HG03342 (cell line): ENCODE data around the gene GLB1L3.
"Not testable (repeated sequence)": the region's sequence is repeated elsewhere in the genome, so short reads cannot be mapped to it uniquely, and the experiment has no call there.

Source experiments
- ATAC-seq: cut with Tn5 transposase; IDR thresholded peaks from one replicate; pipeline ENCODE4 v1.9.1; 2021; ENCODE audit warnings: mild to moderate bottlenecking, moderate library complexity; ENCODE audit not compliant: unreplicated experiment

The GLB1L3 gene

GRCh38 chr11:134341805-134342571, 65.8 kb downstream of the GLB1L3 start:
- no peak for ATAC-seq

- ATAC-seq = no peak
These were observed 66.6 kb downstream of the GLB1L3 start for GRCh38 chr11:134342572-134343340.

- no peak for ATAC-seq
These were observed 67.5 kb downstream of the GLB1L3 start for GRCh38 chr11:134343646-134344045.

- not testable (repeated sequence) for ATAC-seq
These were observed 68.5 kb downstream of the GLB1L3 start for GRCh38 chr11:134344497-134345236.

- no peak for ATAC-seq
These were observed 69.0 kb downstream of the GLB1L3 start for GRCh38 chr11:134345237-134345550.

GRCh38 chr11:134346101-134346975, 70.2 kb downstream of the GLB1L3 start:
- ATAC-seq = no peak

GRCh38 chr11:134346976-134347350, 70.8 kb downstream of the GLB1L3 start:
- no peak for ATAC-seq

- ATAC-seq = no peak
These were observed 71.3 kb downstream of the GLB1L3 start for GRCh38 chr11:134347441-134347840.

GRCh38 chr11:134349109-134349801, 73.1 kb downstream of the GLB1L3 start:
- peak; percentile 48 for ATAC-seq

GRCh38 chr11:134349802-134350355, 73.7 kb downstream of the GLB1L3 start:
- ATAC-seq = no peak

GRCh38 chr11:134350381-134350780, 74.2 kb downstream of the GLB1L3 start:
- ATAC-seq = no peak

GRCh38 chr11:134352111-134352510, 75.9 kb downstream of the GLB1L3 start:
- no peak for ATAC-seq

- ATAC-seq = no peak
These were observed 79.0 kb downstream of the GLB1L3 start for GRCh38 chr11:134355136-134355535.

- no peak for ATAC-seq
These were observed 79.5 kb downstream of the GLB1L3 start for GRCh38 chr11:134355656-134356055.

- ATAC-seq = no peak
These were observed 80.7 kb downstream of the GLB1L3 start for GRCh38 chr11:134356656-134357544.

GRCh38 chr11:134357545-134357839, 81.3 kb downstream of the GLB1L3 start:
- no peak for ATAC-seq

GRCh38 chr11:134358165-134358855, 82.1 kb downstream of the GLB1L3 start:
- ATAC-seq = no peak

- no peak for ATAC-seq
These were observed 82.8 kb downstream of the GLB1L3 start for GRCh38 chr11:134358856-134359490.
